Skin epidermis (tissue), 12 donors: ENCODE data around the gene TRIM62.
"Not testable (repeated sequence)": the region's sequence is repeated elsewhere in the genome, so short reads cannot be mapped to it uniquely, and the experiment has no call there.

Experiments used
- H3K27ac ChIP-seq, 21 experiments: fragments of 200-600 bp; sonication (generic) in 11 of 21; one replicate each; pipeline ENCODE4 v1.5.0; 2020; ENCODE audit warnings: mild to moderate bottlenecking in 3 of 21, inconsistent platforms in 2 of 21, moderate library complexity in 2 of 21
- H3K4me3 ChIP-seq, 7 experiments: fragments of 200-600 bp; sonication (generic) in 2 of 7; one replicate each; pipeline ENCODE4 v1.5.0; 2020; ENCODE audit warnings: inconsistent platforms in 2 of 7, mild to moderate bottlenecking in 2 of 7, moderate library complexity in 1 of 7

Gene TRIM62

DNA sequence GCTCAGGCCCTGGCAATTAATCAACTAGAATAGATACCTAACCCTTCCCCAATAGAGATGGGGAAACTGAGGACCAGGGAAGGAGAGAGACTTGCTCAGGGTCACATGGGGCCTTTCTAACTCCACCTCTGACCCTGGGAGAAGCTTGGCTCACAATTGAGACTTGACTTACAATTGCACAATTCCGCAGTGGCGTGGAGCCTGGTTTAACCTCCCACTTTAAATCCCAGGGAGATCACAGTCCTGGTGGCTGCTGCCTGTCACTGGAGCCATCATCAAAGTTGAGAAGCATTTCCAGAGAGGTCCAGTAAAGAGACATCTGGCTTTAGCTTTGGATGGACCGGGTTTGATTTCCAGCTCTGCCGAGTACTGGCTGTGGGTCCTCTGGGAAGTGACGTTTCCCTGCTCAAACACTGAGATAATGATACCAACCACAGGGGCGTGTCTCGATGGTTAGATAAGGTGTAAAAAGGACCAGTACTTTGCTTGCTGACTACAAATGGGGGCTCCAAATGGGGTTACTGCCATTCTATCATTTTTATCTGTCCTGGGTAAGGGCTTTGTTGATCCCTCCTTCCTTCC is 39.3 kb downstream of the TRIM62 start:
- Histone ChIP-seq H3K4me3 (no peak overlapping the region), H3K27ac (peak overlapping the region in 1 of 21 experiments; percentile 36)

DNA sequence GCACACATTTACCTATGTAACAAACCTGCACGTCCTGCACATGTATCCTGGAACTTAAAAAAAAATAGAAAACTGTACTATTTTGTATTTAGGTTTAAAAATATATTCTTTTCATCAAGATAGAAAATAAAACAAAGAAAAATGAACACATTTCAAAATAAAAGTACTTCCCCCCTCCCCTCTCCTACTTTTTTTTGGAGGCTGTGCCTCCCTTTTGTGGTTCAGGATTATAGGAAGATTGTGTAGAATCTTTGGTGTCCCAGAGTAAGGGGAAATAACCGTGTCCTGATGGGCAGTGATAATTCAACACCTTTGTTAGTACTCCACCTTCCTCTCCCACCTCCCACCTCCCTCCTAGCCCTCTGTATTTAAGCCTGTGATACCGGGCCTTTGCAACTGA is 40.1 kb downstream of the TRIM62 start:
- Histone ChIP-seq H3K27ac (peak overlapping the region in 2 of 21 experiments; percentile 27 to 36), H3K4me3 (no peak overlapping the region)

DNA sequence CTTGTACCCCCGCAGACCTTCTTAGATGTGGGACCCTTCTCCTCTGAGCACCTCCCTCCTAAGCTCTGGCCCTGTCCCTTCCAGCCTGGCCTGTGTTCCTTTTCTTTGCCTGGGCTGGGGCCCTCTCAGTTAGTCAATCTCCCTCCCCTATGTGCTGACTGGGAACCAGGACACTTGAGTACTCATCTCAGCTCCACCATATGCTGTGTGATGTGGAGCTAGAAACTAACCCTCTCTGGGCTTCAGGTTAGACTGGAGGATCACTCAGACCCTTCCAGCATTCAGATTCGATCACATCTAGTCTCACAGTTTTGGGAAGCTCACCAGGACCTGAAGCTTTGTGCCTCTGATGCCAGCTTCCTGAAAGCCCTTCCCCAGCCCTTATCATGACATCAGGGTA is 40.6 kb downstream of the TRIM62 start:
- Histone ChIP-seq H3K4me3 (no peak overlapping the region), H3K27ac (no peak overlapping the region)

DNA sequence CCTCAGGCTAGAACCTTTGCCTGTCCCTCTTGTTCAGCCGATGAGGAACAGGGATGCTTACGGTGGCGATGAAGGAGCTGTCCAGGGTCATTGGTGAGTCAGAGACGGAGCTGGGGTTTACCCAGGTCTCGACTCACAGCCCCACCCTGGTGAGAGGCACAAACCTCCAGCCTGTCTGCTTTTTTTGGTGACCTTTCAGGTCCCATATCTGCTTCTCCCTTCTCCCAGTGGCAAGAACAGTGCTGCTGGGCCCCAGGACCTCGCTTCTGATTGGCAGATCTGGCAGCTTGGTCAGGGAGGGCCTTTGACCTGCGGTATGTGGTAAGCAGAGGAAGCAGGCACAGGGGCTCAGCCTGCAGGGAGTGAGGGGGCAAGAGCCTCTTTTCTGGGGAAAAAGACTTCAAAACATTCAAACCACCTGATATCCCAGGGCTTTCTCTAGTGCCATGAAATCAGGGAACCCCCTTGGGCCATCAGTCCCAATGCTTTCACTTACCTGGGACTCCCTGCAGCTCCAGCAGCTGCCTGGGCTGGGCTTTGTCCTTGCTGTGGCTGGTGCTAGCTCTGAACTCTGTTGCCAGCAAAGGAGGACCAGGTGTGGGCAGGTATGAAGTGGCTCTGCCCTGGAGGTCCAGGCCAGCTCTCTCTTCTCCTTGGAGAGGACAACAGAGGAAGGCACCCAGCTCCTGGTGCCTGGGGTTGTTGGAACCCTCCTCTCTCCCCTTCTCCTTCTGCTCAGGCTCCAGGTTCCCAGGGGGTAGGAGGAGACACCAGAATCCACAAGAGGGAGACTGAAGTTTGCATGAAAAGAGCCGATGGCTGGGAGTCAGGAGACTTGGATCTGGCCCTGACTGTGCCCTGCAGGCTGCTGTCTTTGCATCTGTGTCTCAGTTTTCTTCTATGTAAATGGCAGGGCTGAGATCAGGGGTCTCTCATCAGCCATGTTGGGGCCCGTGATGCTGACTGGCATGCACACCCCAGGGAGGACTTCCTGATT is 41.4 kb downstream of the TRIM62 start:
- Histone ChIP-seq H3K27ac (no peak overlapping the region), H3K4me3 (no peak overlapping the region)

DNA sequence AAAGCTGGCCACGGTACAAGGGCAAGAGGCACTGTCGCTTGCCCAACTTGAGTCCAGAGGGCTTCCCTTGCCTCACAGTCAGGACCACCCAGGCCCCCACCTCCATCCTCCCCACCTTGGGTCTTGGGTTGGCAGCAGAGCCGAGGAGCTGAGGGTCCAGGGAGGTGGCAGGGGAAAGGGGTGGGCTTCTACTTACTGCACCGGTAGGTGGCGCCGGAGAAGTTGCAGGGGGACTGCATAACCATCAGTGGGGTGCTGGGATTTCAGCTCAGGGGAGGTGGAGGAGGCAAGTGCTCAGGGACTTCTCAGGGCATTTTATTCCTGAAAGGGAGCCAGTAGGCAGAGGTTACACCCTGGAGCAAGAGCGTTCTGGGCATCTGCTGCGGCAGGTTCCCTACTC is 44.0 kb downstream of the TRIM62 start:
- no peak overlapping the region for H3K4me3 ChIP-seq
- no peak overlapping the region for H3K27ac ChIP-seq

DNA sequence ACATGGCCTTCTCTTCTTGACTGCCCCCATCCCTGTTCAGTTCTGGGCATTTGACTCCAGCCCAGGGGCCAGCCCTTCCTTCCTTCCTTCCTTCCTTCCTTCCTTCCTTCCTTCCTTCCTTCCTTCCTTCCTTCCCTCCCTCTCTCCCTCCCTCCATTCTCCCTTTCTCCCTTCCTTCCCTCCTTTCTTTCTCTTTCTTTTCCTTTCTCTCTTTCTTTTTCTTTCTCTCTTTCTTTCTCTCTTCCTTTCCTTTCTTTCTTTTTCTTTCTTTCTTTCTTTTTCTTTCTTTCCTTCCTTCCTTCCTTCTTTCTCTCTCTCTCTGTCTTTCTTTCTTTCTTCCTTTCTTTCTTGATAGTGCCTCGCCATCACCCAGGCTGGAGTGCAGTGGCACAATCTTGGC is 45.8 kb downstream of the TRIM62 start:
- H3K4me3 ChIP-seq, H3K27ac ChIP-seq: not testable (repeated sequence)

DNA sequence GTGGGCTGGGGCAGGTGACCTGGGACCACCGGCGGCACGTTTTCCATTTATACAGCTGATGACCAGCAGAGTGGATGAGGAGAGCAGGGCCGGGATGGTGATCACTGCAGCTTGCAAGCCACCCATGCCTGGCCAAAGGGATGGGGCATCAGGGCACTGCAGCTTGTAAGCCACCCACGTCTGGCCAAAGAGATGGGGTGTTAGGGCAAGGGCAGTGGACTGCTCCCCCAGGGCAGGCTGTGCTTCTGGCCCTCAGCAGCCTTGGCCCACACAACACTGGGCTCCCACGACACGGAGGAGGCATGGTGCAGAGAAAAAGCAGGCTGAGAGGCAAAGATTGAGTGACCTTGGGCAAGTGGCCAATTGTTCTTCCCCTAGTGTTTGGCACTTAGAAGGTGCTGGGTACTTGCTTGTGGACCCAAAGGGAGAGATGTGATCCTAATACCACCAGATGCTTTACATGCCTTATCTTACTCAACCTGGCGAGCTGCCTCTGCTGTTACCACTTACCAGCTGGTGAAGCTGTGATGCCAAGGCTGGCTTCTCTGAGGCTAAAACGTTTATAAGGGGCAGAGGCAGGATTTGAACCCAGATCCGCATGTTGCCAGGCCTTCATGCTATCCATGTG is 48.3 kb downstream of the TRIM62 start:
- H3K27ac ChIP-seq: no peak overlapping the region
- H3K4me3 ChIP-seq: no peak overlapping the region

DNA sequence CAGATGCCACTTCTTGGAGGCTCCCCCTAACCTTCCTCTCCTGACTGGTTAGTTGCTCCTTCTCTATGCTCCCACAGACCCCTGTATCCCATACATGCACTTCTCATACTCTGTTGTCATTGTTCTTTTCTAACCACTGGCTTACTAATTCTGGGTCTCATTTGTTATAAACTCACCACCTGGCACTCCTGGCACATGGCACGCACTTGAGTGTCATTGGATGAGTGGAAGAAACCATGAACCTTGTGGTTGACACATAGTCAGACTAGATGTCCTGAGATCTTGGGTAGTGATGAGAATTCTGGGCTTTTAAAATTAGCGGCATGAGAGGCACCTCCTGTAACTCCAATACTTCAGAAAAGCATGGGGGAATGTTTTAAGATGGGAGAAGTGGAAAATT is 49.3 kb downstream of the TRIM62 start:
- Histone ChIP-seq H3K27ac (no peak overlapping the region), H3K4me3 (no peak overlapping the region)

DNA sequence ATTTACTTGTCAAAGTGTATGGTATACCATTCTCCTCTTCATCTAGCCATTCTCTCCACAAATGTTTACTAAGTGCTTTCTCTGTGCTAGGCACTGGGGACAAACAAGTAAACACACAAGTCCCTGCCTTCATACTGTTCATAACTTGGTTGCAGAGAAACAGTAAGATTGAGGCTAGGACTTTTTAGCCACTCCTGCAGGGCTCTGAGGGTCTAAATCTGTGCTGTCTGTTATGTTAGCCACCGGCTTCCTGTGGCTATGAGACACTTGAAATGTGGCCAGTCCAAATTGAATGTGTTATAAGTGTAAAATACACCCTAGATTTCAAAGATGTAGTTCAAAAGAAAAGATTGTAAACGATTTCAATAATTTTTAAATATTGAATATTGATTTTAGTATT is 50.7 kb downstream of the TRIM62 start:
- Histone ChIP-seq H3K27ac (no peak overlapping the region), H3K4me3 (no peak overlapping the region)

DNA sequence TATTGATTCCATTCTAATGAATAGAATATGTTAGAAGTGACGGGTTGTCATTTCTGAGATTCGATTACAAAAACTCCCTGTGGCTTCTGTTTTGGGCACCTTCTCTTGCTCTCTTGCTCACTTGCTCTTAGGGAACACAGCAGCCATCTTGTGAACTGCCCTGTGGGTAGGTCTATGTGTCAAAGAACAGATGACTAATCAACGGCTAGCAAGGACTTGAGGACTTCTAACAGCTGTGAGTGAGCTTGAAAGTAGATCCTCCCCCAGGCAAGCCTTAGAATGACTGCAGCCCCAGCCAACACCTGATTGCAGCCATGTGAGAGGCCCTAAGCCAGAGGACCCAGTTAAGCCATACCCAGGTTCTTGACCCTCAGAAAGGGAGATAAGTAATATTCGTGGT is 51.5 kb downstream of the TRIM62 start:
- no peak overlapping the region for H3K4me3 ChIP-seq

DNA sequence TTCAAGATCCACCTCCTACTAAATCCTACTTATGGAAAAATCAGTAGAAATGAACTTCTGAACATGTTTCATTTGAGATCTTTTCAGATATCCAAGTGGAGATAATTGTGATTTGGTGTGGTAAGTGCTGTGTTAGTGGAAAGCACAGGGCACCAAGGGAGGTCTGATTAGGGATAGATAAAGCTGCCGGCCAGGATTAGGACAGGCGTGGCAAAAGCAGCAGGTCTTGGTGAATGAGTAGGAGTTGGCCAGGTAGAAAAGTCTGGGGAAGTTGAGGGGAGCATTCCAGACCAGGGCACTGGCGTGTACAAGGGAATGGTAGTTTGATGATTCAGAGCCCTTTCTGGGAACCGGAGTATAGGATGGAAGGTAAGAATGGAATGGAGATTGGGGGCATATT is 53.1 kb downstream of the TRIM62 start:
- H3K27ac ChIP-seq: peak overlapping the region in 17 of 21 experiments; percentile 1 to 95 (median 82)
- H3K4me3 ChIP-seq: no peak overlapping the region

More for the DNA sequence above, 51.5 kb downstream of the TRIM62 start:
- H3K27ac ChIP-seq: peak overlapping the region in 2 of 21 experiments; percentile 16 to 37

DNA sequence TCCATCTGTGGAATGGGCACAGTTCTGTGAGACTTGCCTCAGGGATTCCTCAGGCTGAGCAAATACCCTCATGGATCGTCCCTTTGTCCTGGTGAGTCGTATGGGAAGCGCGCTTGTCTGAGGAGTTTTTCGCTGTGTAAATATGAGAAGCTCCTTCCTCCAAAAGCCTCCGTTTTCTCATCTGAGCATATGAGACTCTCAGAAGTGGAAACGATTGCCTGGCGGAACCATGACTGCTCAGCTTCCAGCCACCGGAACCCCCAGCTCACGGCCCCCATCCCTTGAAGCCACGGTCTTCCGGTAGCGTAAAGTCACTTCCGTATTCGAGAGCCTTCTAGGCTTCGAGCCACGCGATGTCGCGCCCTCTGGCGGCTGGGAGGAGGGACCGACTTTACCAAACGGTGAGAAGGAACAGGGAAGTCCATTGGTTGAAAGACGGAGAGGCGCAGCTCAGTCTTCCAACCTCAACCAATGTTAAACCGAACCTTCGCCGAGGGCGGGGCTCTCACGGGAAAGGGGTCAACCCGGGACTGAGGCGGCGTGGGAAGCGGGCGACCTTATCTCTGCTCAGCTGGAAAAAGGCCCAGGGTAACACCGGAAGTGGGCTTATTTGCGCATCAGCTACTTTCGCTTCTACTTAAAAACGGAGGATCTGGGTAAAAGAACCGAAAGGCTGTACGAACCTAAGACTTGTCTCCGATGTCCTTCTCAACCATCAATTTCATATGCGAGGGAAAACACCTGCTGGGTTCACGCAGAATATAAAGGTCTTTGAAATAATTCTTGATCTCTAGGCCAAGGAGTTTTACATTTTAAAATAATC is 54.6 kb downstream of the TRIM62 start:
- H3K27ac ChIP-seq: peak overlapping the region; percentile 34 to 96 (median 86)
- H3K4me3 ChIP-seq: peak overlapping the region; percentile 48 to 67 (median 50)

DNA sequence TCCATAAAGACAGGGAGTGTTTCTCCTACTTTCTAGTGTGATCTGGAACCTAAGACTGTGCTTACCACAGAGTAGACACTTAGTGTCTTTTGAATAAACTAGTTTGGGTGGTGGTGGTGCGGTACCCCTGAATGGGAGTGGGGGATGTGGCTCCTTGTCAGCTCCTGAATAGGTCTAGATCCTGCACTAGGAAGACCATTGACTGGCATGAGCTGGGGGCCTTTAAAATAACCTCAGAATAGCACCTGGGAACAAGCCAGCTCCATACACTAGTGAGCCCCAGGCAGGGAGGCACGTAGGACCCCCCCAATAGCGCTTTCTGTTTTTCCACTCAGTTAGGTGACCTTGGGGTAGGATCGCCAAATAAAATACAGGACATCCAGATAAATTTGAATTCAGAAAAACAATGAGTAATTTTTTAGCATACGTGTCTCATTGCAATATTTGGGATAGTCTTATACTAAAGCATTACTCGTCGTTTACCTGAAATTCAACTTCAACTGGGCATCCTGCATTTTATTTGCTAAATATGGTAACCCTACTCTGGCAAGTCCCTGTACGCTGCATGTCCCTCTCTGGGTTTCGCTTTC is 55.3 kb downstream of the TRIM62 start:
- Histone ChIP-seq H3K4me3 (peak overlapping the region; percentile 48 to 67 (median 50)), H3K27ac (peak overlapping the region in 20 of 21 experiments; percentile 61 to 96 (median 86))

DNA sequence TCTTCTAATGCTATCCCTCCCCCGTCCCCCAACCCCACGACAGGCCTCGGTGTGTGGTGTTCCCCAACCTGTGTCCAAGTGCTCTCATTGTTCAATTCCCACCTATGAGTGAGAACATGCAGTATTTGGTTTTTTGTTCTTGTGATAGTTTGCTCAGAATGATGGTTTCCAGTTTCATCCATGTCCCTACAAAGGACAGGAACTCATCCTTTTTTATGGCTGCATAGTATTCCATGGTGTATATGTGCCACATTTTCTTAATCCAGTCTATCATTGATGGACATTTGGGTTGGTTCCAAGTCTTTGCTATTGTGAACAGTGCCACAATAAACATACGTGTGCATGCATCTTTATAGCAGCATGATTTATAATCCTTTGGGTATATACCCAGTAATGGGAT is 57.2 kb downstream of the TRIM62 start:
- H3K4me3 ChIP-seq, H3K27ac ChIP-seq: not testable (repeated sequence)

DNA sequence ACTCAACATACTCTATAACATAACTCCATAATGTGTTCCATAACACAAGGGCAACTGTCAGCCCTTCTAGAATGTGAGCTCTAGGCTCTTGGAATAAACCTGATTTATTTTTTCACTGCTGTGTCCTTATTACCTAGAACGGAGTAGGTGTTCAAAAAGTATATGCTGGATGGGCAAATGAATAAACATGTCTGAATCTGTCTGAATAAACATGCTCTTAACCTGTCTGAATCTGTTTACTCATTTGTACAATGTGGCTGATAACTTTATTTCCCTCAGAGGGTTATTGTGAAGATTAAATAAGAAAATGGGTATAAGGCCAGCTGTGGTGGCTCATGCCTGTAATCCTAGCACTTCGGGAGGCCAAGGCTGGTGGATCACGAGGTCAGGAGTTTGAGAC is 58.6 kb downstream of the TRIM62 start:
- Histone ChIP-seq H3K27ac (peak overlapping the region in 8 of 21 experiments; percentile 8 to 54 (median 30)), H3K4me3 (no peak overlapping the region)

DNA sequence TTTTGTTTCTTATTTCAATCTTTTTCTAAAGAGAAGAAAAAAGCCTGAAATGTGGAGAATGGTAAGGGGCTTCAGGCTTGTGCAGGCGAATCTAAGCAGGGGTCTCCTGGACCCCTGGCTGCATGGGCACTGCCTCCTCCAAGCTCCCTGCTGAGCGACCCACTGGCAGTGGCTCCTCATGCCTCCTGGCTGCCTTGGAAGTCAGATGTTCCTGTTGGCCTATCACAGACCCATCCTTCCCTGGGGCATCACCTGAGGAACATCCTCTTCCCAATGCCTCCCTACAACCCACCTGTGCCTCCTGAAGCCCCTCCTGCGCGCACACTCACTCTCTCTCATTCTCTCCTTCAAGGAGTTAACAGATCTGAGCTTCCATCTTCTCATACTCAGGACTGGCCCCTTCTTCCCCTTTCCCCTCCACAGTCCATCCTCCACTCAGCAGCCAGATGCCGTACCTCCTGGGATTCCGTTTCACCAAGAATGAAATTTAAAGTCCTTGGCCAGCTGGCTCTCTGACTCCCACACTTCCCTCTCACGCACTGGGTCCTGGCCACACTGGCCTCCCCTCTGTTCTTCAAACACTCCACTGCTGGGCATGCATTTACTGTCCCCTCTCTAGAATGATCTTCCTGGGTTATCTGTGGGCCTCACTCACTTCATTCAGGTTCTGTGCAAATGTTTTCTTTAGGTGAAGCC is 59.2 kb downstream of the TRIM62 start:
- H3K27ac ChIP-seq: peak overlapping the region in 8 of 21 experiments; percentile 8 to 54 (median 30)
- H3K4me3 ChIP-seq: no peak overlapping the region

DNA sequence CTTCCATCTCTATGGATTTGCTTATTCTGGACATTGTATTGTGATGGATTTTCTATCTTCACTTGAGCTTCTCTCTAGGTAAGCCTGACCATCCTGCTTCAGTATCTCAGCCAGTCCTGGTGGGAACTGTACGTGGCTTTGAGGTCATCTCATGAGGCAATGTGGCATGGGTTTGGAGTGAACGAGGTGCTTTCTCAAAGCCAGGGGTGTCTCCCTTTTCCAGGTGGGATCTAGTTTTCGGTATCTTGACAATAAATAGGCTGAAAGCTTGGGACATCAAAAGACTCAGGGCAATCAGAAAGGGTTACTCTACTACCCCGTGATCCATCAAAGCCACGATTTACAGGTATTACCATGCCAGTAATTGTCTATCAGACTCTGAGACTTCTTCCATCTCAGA is 60.1 kb downstream of the TRIM62 start:
- no peak overlapping the region for H3K4me3 ChIP-seq

DNA sequence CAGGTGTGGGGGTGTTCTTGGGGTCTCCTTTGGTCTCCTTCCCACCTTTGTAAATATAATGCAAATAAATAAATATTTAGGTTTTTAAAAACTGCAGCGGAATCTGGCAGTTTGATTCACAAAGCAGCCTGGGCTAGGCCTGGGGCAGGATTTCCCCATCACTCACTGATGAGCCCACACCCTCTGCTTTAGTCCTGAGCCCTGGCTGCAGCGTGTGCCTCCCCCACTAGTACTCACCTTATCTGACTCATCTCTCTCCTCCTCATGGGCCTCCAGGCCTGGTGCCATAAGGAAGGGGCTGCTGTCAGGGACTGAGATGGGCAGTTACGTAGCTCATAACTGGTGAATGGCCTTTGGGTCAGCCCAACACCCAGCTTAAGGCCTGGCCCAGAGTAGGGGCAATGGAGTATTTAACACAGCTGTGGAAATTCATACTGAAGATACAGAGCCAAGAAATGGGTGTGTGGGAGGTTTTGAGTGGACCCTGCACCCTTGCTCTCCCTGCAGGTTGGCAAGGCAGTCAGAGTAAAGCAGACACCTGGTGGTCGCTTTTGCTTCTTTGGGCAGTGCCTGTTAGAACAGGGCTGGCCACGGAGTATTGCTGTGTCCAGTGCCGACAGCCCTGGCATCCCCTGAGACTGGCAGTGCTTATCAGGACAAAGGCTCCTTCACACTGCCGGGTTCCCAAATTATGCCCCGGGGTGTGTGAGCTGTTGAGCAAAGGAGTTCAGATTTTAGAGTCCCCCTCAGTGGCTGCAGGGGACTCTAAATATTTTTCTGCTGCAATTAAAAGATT is 61.2 kb downstream of the TRIM62 start:
- Histone ChIP-seq H3K27ac (peak overlapping the region in 1 of 21 experiments; percentile 51), H3K4me3 (no peak overlapping the region)

More for the DNA sequence above, 60.1 kb downstream of the TRIM62 start:
- no peak overlapping the region for H3K27ac ChIP-seq
